ENCODE data around the gene ANKS3. TPM values are rescaled to one million over a fixed set of nuclear protein-coding genes. Genes with fewer than 3 reads are reported as not detected.
A peak's percentile ranks its signal among the peaks of the same experiment; 100 is the strongest.

The ANKS3 gene
- total and polyA plus RNA-seq, 9 donors = 6.7 to 37.4 (median 29.6) TPM

- no peaks in the 10 kb centered on the region for H3K36me3 ChIP-seq
Observed at GRCh38 chr16:4675864-4676786, 57.9 kb downstream of the ANKS3 start.

GRCh38 chr16:4674926-4675530 lies 59.0 kb downstream of the ANKS3 start:
- Histone ChIP-seq H3K27me3 (no peaks in the 10 kb centered on the region), H3K9me3 (no peaks in the 10 kb centered on the region), H3K4me3 (no peak overlapping the region), H3K36me3 (no peaks in the 10 kb centered on the region), H3K27ac (no peak overlapping the region), H3K4me1 (ENCODE audit: insufficient read depth) (peaks cover 5% of the 10 kb centered on the region)
- TF ChIP-seq POLR2A (IDR thresholded peaks at IDR 0.05) (no peak), EP300 (IDR thresholded peaks at IDR 0.05) (no peak), CTCF (IDR thresholded peaks at IDR 0.05) (no peak)
- DNase-seq = no peak
- 95 to 97% (median 96%) methylated on average over 9 of the region's 9 CpGs for WGBS, 3 donors
- intact Hi-C loops (cut with DNase I) = no loop called here

More at GRCh38 chr16:4675864-4676786, 57.9 kb downstream of the ANKS3 start:
- intact Hi-C loops (cut with DNase I) = no loop called here
- DNase-seq = peak in 2 of 5 donors; percentile 35 to 41
- WGBS, 3 donors = 74 to 80% (median 74%) methylated on average over 23 of the region's 23 CpGs
- Histone ChIP-seq H3K4me3 (no peak overlapping the region), H3K9me3 (no peaks in the 10 kb centered on the region), H3K27me3 (no peaks in the 10 kb centered on the region), H3K4me1 (ENCODE audit: insufficient read depth) (peaks cover 5% of the 10 kb centered on the region), H3K27ac (peak overlapping the region in 1 of 2 donors; percentile 24)
- TF ChIP-seq POLR2A (IDR thresholded peaks at IDR 0.05) (no peak), EP300 (IDR thresholded peaks at IDR 0.05) (no peak), CTCF (IDR thresholded peaks at IDR 0.05) (no peak)

DNA sequence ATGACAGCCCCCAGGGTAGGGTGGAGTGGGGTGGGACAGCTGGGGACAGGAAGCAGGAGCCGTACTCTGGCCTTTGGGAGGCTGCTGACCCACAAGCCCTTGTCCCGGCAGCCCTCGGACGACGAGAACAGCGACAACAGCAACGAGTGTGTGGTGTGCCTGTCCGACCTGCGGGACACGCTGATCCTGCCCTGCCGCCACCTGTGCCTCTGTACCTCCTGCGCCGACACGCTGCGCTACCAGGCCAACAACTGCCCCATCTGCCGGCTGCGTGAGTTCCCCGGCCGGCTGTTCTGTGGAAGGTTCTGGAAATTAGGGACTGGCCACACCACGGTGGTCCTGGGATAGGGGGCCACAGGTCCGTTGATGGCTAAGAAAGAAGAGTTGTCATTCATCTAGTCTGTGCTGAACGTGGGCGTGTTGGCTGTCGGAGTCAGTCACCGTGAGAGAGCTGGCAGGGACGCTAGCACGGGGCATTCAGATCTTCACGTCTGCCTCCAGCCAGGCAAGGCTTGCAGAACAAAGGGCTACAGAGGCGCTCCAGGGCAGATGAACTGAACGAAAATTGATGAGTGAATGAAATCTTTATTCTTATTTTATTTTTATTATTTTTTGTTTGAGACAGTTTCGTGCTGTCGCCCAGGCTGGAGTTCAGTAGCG lies 60.6 kb downstream of the ANKS3 start:
- Histone ChIP-seq H3K9me3 (no peaks in the 10 kb centered on the region), H3K27ac (no peak overlapping the region), H3K4me1 (ENCODE audit: insufficient read depth) (peaks cover 2% of the 10 kb centered on the region), H3K27me3 (no peaks in the 10 kb centered on the region), H3K4me3 (no peak overlapping the region), H3K36me3 (no peaks in the 10 kb centered on the region)
- TF ChIP-seq CTCF (IDR thresholded peaks at IDR 0.05) = no peak
- no peak for TF ChIP-seq EP300 (IDR thresholded peaks at IDR 0.05)
- no peak for TF ChIP-seq POLR2A (IDR thresholded peaks at IDR 0.05)
- peak in 1 of 5 donors; percentile 19 for DNase-seq
- 90 to 93% (median 92%) methylated on average over 32 to 33 of the region's 33 CpGs for WGBS, 3 donors
- intact Hi-C loops (cut with DNase I) = no loop called here

DNA sequence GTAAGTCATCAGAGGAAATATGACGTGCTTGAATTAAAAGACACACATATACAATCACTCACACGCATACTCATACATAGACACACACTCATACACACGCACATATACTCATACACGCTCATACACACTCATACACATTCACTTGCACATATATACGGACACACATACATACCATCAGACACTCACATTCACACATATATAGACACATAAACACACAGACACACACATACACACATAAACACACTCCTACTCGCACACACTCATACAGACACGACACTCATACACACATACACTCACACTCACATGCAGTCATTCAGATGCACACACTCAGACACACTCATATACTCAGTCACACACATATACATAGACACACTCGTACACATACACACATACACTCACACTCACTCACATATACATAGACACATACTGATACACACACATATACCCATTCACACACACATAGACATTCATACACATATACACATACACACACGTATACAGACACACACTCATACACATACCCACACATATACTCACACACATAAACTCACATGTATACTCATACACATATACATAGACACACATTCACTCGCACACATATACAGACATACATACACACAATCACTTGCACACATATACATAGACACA lies 65.6 kb downstream of the ANKS3 start:
- 91 to 93% (median 92%) methylated on average over 10 of the region's 10 CpGs for WGBS, 3 donors
- Histone ChIP-seq H3K9me3 (no peaks in the 10 kb centered on the region), H3K4me3 (no peak overlapping the region), H3K36me3 (no peaks in the 10 kb centered on the region), H3K27me3 (no peaks in the 10 kb centered on the region), H3K27ac (no peak overlapping the region), H3K4me1 (ENCODE audit: insufficient read depth) (peaks cover 3% of the 10 kb centered on the region)
- DNase-seq = no peak
- TF ChIP-seq CTCF (IDR thresholded peaks at IDR 0.05) = no peak
- TF ChIP-seq POLR2A (IDR thresholded peaks at IDR 0.05) = no peak
- TF ChIP-seq EP300 (IDR thresholded peaks at IDR 0.05) = no peak
- intact Hi-C loops (cut with DNase I) = no loop called here
